ENCODE results near the gene RAB3D.

The RAB3D gene

GRCh38 chr19:11304936-11305335 is 34.5 kb downstream of the RAB3D start:
- H3K36me3 Mint-ChIP-seq (ENCODE audit: low read depth), result no peaks in the 10 kb centered on the region
- no peak overlapping the region for H3K4me3 Mint-ChIP-seq
- H3K9me3 Mint-ChIP-seq, result no peaks in the 10 kb centered on the region
- H3K27ac Mint-ChIP-seq, result no peak overlapping the region
- H3K4me1 Mint-ChIP-seq (ENCODE audit: low read depth), result no peaks in the 10 kb centered on the region
- peaks cover 16% of the 10 kb centered on the region for H3K27me3 Mint-ChIP-seq (ENCODE audit: low read depth)

GRCh38 chr19:11300811-11301120 is 38.7 kb downstream of the RAB3D start:
- peaks cover 20% of the 10 kb centered on the region for H3K27me3 Mint-ChIP-seq (ENCODE audit: low read depth)
- H3K4me1 Mint-ChIP-seq (ENCODE audit: low read depth), result no peaks in the 10 kb centered on the region
- H3K27ac Mint-ChIP-seq, result no peak overlapping the region
- H3K4me3 Mint-ChIP-seq, result no peak overlapping the region
- no peaks in the 10 kb centered on the region for H3K9me3 Mint-ChIP-seq
- no peaks in the 10 kb centered on the region for H3K36me3 Mint-ChIP-seq (ENCODE audit: low read depth)

- Mint-ChIP-seq H3K9me3 (no peaks in the 10 kb centered on the region), H3K27me3 (ENCODE audit: low read depth) (peaks cover 20% of the 10 kb centered on the region), H3K4me1 (ENCODE audit: low read depth) (no peaks in the 10 kb centered on the region), H3K36me3 (ENCODE audit: low read depth) (no peaks in the 10 kb centered on the region), H3K4me3 (no peak overlapping the region), H3K27ac (no peak overlapping the region)
Measured at GRCh38 chr19:11299946-11300810, 39.3 kb downstream of the RAB3D start.

- Mint-ChIP-seq H3K36me3 (ENCODE audit: low read depth) (no peaks in the 10 kb centered on the region), H3K4me3 (no peak overlapping the region), H3K4me1 (ENCODE audit: low read depth) (peaks cover 5% of the 10 kb centered on the region), H3K9me3 (no peaks in the 10 kb centered on the region), H3K27ac (no peak overlapping the region), H3K27me3 (ENCODE audit: low read depth) (peaks cover 40% of the 10 kb centered on the region)
Measured at GRCh38 chr19:11296264-11296663, 43.2 kb downstream of the RAB3D start.

- H3K4me1 Mint-ChIP-seq (ENCODE audit: low read depth), result peaks cover 5% of the 10 kb centered on the region
- H3K36me3 Mint-ChIP-seq (ENCODE audit: low read depth), result no peaks in the 10 kb centered on the region
- peaks cover 44% of the 10 kb centered on the region for H3K27me3 Mint-ChIP-seq (ENCODE audit: low read depth)
- H3K4me3 Mint-ChIP-seq, result no peak within 1 kb of the TSS
- no peak within 1 kb of the TSS for H3K27ac Mint-ChIP-seq
- H3K9me3 Mint-ChIP-seq, result no peaks in the 10 kb centered on the region
Measured at GRCh38 chr19:11295665-11296245, 43.7 kb downstream of the RAB3D start, which contains the start of gene TSPAN16. Gene TSPAN16 (plus strand): TSS chr19:11296160. CDS start chr19:11296298, 138 bp downstream.

- H3K27me3 Mint-ChIP-seq (ENCODE audit: low read depth), result peaks cover 50% of the 10 kb centered on the region
- no peak overlapping the region for H3K4me3 Mint-ChIP-seq
- no peaks in the 10 kb centered on the region for H3K9me3 Mint-ChIP-seq
- H3K36me3 Mint-ChIP-seq (ENCODE audit: low read depth), result no peaks in the 10 kb centered on the region
- H3K4me1 Mint-ChIP-seq (ENCODE audit: low read depth), result peaks cover 5% of the 10 kb centered on the region
- no peak overlapping the region for H3K27ac Mint-ChIP-seq
Measured at GRCh38 chr19:11295180-11295579, 44.3 kb downstream of the RAB3D start.

- Mint-ChIP-seq H3K27me3 (ENCODE audit: low read depth) (peaks cover 57% of the 10 kb centered on the region), H3K27ac (no peak overlapping the region), H3K4me3 (peak overlapping the region; percentile 30), H3K4me1 (ENCODE audit: low read depth) (peaks cover 5% of the 10 kb centered on the region), H3K36me3 (ENCODE audit: low read depth) (no peaks in the 10 kb centered on the region), H3K9me3 (no peaks in the 10 kb centered on the region)
Measured at GRCh38 chr19:11293433-11294389, 45.7 kb downstream of the RAB3D start.

- peaks cover 5% of the 10 kb centered on the region for H3K4me1 Mint-ChIP-seq (ENCODE audit: low read depth)
- no peaks in the 10 kb centered on the region for H3K9me3 Mint-ChIP-seq
- no peak overlapping the region for H3K27ac Mint-ChIP-seq
- H3K27me3 Mint-ChIP-seq (ENCODE audit: low read depth), result peaks cover 64% of the 10 kb centered on the region
- H3K36me3 Mint-ChIP-seq (ENCODE audit: low read depth), result no peaks in the 10 kb centered on the region
- no peak overlapping the region for H3K4me3 Mint-ChIP-seq
Measured at GRCh38 chr19:11291991-11292390, 47.5 kb downstream of the RAB3D start.

GRCh38 chr19:11291415-11291814 is 48.0 kb downstream of the RAB3D start:
- no peak overlapping the region for H3K4me3 Mint-ChIP-seq
- no peaks in the 10 kb centered on the region for H3K36me3 Mint-ChIP-seq (ENCODE audit: low read depth)
- peaks cover 5% of the 10 kb centered on the region for H3K4me1 Mint-ChIP-seq (ENCODE audit: low read depth)
- no peaks in the 10 kb centered on the region for H3K9me3 Mint-ChIP-seq
- H3K27ac Mint-ChIP-seq, result no peak overlapping the region
- peaks cover 65% of the 10 kb centered on the region for H3K27me3 Mint-ChIP-seq (ENCODE audit: low read depth)

- H3K4me3 Mint-ChIP-seq, result no peak overlapping the region
- no peaks in the 10 kb centered on the region for H3K36me3 Mint-ChIP-seq (ENCODE audit: low read depth)
- peaks cover 66% of the 10 kb centered on the region for H3K27me3 Mint-ChIP-seq (ENCODE audit: low read depth)
- no peak overlapping the region for H3K27ac Mint-ChIP-seq
- H3K4me1 Mint-ChIP-seq (ENCODE audit: low read depth), result peaks cover 5% of the 10 kb centered on the region
- H3K9me3 Mint-ChIP-seq, result no peaks in the 10 kb centered on the region
Measured at GRCh38 chr19:11290256-11290655, 49.2 kb downstream of the RAB3D start.

- Mint-ChIP-seq H3K4me1 (ENCODE audit: low read depth) (no peaks in the 10 kb centered on the region), H3K27ac (no peak overlapping the region), H3K9me3 (no peaks in the 10 kb centered on the region), H3K27me3 (ENCODE audit: low read depth) (peaks cover 63% of the 10 kb centered on the region), H3K36me3 (ENCODE audit: low read depth) (no peaks in the 10 kb centered on the region), H3K4me3 (no peak overlapping the region)
Measured at GRCh38 chr19:11288349-11288748, 51.1 kb downstream of the RAB3D start.

GRCh38 chr19:11286312-11286974 is 53.0 kb downstream of the RAB3D start:
- no peak overlapping the region for H3K4me3 Mint-ChIP-seq
- peaks cover 70% of the 10 kb centered on the region for H3K27me3 Mint-ChIP-seq (ENCODE audit: low read depth)
- H3K9me3 Mint-ChIP-seq, result no peaks in the 10 kb centered on the region
- peaks cover 2% of the 10 kb centered on the region for H3K36me3 Mint-ChIP-seq (ENCODE audit: low read depth)
- peaks cover 2% of the 10 kb centered on the region for H3K4me1 Mint-ChIP-seq (ENCODE audit: low read depth)
- no peak overlapping the region for H3K27ac Mint-ChIP-seq

- Mint-ChIP-seq H3K4me1 (ENCODE audit: low read depth) (peaks cover 10% of the 10 kb centered on the region), H3K27me3 (ENCODE audit: low read depth) (peaks cover 67% of the 10 kb centered on the region), H3K4me3 (no peak overlapping the region), H3K36me3 (ENCODE audit: low read depth) (peaks cover 2% of the 10 kb centered on the region), H3K9me3 (peaks cover 3% of the 10 kb centered on the region), H3K27ac (no peak overlapping the region)
Measured at GRCh38 chr19:11284515-11284914, 54.9 kb downstream of the RAB3D start.
